ENCODE results near the gene SLC2A10. TPM values are rescaled to one million over a fixed set of nuclear protein-coding genes. Genes with fewer than 3 reads are reported as not detected.

The SLC2A10 gene
- total and polyA plus RNA-seq, 7 donors = 0.40 to 1.7 (median 1.0) TPM

DNA sequence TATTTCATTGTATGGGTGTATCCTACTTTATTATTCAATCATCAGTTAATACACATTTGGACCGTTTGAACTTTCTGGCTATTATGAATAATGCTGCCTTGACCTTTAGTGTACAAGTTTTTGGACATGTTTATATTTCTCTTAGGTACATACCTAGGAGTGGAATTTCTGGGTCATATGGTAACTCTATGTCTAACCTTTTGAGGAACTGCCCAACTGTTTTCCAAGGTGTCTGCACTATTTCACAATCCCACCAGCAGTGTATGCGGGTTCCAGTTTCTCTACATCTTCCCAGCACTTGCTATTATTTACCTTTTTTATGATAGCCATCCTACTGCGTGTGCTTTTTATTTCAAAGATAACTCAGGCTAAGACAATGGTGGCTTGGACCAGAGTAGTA is 43.8 kb upstream of the SLC2A10 start:
- H3K9me3 ChIP-seq = no peaks in the 10 kb centered on the region
- no peaks in the 10 kb centered on the region for H3K4me1 ChIP-seq
- H3K27ac ChIP-seq = no peak overlapping the region
- TF ChIP-seq, protein P1, sequence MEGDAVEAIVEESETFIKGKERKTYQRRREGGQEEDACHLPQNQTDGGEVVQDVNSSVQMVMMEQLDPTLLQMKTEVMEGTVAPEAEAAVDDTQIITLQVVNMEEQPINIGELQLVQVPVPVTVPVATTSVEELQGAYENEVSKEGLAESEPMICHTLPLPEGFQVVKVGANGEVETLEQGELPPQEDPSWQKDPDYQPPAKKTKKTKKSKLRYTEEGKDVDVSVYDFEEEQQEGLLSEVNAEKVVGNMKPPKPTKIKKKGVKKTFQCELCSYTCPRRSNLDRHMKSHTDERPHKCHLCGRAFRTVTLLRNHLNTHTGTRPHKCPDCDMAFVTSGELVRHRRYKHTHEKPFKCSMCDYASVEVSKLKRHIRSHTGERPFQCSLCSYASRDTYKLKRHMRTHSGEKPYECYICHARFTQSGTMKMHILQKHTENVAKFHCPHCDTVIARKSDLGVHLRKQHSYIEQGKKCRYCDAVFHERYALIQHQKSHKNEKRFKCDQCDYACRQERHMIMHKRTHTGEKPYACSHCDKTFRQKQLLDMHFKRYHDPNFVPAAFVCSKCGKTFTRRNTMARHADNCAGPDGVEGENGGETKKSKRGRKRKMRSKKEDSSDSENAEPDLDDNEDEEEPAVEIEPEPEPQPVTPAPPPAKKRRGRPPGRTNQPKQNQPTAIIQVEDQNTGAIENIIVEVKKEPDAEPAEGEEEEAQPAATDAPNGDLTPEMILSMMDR (IDR thresholded peaks at IDR 0.05) = no peak
- 88 to 96% (median 93%) methylated on average over 3 of the region's 3 CpGs for WGBS, 3 donors
- no peaks in the 10 kb centered on the region for H3K27me3 ChIP-seq (ENCODE audit: insufficient read depth in 3 of 3, low read length in 2 of 3)
- intact Hi-C loops (cut with DNase I) = no loop called here
- peaks cover 0 to 4% of the 10 kb centered on the region in 2 donors for H3K36me3 ChIP-seq (ENCODE audit: insufficient read depth in 1 of 2, low read depth in 1 of 2)
- no peak overlapping the region for H3K4me3 ChIP-seq
- DNase-seq (no peak), ATAC-seq (no peak)

DNA sequence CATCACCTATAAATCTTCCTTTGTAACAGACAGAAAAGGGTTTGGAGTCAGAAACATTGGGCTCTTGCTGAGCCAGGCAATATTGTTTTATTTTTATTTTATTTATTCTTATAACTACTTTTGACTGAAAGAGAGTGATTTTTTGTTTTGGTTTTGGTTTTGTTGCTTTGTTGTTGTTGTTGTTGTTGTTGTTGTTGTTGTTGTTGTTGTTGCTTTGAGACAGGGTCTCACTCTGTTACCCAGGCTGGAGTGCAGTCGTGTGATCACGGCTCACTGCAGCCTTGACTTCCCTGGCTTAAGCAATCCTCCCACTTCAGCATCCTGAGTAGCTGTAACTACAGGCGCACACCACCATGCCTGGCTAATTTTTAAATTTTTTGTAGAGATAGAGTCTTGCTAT is 43.1 kb upstream of the SLC2A10 start:
- Histone ChIP-seq H3K9me3 (no peaks in the 10 kb centered on the region), H3K4me3 (no peak overlapping the region), H3K27me3 (ENCODE audit: insufficient read depth in 3 of 3, low read length in 2 of 3) (no peaks in the 10 kb centered on the region), H3K4me1 (no peaks in the 10 kb centered on the region), H3K27ac (no peak overlapping the region), H3K36me3 (ENCODE audit: insufficient read depth in 1 of 2, low read depth in 1 of 2) (peaks cover 0 to 4% of the 10 kb centered on the region in 2 donors)
- DNase-seq = no peak
- no peak for ATAC-seq
- intact Hi-C loops (cut with DNase I) = no loop called here
- WGBS, 3 donors = 94 to 96% (median 95%) methylated on average over 3 of the region's 3 CpGs
- TF ChIP-seq, protein P1 (IDR thresholded peaks at IDR 0.05) = no peak

DNA sequence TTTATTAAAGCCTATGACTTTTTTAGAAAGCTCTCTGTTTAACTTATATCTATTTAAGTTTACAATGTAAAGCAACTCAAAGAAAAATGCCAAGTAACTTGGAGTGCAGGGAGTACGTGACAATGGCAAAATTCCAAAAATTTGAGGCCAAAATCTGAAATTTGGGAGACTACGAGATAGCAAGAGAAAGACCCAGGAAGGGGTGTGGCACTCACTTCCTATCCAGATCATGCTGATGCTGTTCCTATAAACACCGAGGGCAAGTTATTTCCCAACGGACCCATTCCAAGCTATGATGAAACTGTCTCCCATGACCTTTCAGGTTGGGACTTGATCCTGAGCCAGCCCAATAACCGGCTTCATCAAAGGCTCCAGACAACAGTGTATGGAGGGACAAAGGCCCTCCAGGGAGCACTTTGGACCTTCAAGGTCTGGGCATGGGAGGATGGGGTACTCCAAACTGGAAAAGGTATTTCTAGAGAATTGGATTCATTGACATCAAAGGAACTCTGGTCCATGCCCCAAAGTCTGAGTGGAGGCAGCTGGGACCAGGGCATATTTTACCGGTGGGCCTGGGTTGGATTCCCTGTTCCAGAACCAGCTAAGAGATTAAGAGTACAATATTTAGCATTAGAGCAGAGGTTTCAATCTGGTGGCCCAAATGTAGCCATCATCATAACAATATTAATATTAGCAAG is 42.5 kb upstream of the SLC2A10 start:
- WGBS, 3 donors = 66 to 78% (median 70%) methylated on average over 6 of the region's 6 CpGs
- peaks cover 0 to 4% of the 10 kb centered on the region in 2 donors for H3K36me3 ChIP-seq (ENCODE audit: insufficient read depth in 1 of 2, low read depth in 1 of 2)
- H3K4me1 ChIP-seq = no peaks in the 10 kb centered on the region
- ATAC-seq = no peak
- H3K27ac ChIP-seq = no peak overlapping the region
- TF ChIP-seq, protein P1 (IDR thresholded peaks at IDR 0.05) = no peak
- intact Hi-C loops (cut with DNase I) = no loop called here
- no peaks in the 10 kb centered on the region for H3K27me3 ChIP-seq (ENCODE audit: insufficient read depth in 3 of 3, low read length in 2 of 3)
- no peak overlapping the region for H3K4me3 ChIP-seq
- no peak for DNase-seq
- H3K9me3 ChIP-seq = no peaks in the 10 kb centered on the region

DNA sequence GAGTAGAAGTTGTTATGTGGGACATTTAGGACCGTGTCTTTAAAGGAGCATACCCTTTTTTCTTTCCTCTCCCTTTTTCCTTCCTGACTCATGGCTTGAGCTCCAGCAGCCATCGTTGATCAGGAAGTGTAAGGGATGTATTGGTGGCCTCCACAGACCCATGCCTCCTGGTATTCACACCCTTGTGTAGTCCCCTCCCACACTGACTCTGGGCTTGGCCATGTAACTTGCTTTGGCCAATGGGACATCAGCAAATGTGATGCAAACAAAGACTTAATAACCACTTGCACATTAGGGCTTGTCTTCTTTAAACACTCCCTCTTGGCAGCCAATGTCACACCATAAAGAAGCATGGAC is 39.2 kb upstream of the SLC2A10 start:
- WGBS, 3 donors = 80 to 96% (median 86%) methylated on average over 2 of the region's 2 CpGs
- DNase-seq = no peak
- no peak for ATAC-seq
- Histone ChIP-seq H3K27ac (no peak overlapping the region), H3K4me3 (no peak overlapping the region), H3K36me3 (ENCODE audit: insufficient read depth in 1 of 2, low read depth in 1 of 2) (peaks cover 0 to 4% of the 10 kb centered on the region in 2 donors), H3K4me1 (no peaks in the 10 kb centered on the region), H3K9me3 (no peaks in the 10 kb centered on the region), H3K27me3 (ENCODE audit: insufficient read depth in 3 of 3, low read length in 2 of 3) (no peaks in the 10 kb centered on the region)
- intact Hi-C loops (cut with DNase I) = no loop called here
- TF ChIP-seq, protein P1 (IDR thresholded peaks at IDR 0.05) = no peak
